Measurements from ENCODE around the gene FNDC3B. TPM values are rescaled to one million over a fixed set of nuclear protein-coding genes. Genes with fewer than 3 reads are reported as not detected.

Gene FNDC3B
- total RNA-seq, 4 donors from 2014 or later = 59.8 to 72.6 (median 65.6) TPM

DNA sequence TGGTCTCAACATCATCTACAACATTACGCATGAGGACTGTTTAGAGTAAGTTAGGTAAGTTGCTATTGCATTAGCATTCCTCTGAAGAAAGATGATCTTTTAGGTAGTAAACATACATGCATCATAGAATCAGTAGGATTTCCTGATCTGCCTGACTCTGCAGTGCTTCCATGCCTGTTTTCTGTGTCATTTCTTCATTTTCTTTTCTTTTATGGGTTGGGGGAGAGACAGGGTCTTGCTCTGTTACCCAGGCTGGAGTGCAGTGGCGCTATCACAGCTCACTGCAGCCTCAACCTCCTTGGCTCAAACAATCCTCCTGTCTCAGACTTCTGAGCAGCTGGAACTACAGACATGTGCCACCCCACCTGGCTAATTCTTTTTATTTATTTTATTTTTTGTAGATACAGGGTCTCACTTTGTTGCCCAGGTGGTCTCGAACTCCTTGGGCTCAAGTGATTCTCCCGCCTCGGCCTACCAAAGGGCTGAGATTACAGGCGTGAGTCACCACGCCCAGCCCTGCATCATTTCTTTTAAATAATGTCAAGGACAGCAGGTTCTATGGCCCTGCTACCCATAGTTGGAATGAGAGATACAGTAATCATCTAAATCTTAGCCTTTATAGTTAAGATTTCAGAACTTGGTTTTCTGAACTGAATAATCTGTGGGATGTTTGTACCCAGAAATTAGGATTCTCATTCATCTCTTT, 224.6 kb downstream of the FNDC3B start:
- Histone ChIP-seq H3K4me1 (peaks cover 40 to 54% (median 52%) of the 10 kb centered on the region in 4 donors), H3K9me3 (no peaks in the 10 kb centered on the region), H3K27me3 (no peaks in the 10 kb centered on the region), H3K4me3 (no peak overlapping the region), H3K27ac (replicated peaks in 1 of 4) (peak overlapping the region in 1 of 4 donors; percentile 20), H3K36me3 (peaks cover 0 to 14% (median 5%) of the 10 kb centered on the region in 4 donors)
- DNase-seq (ENCODE audit: extremely low spot score) = no peak
- TF ChIP-seq, protein P1, sequence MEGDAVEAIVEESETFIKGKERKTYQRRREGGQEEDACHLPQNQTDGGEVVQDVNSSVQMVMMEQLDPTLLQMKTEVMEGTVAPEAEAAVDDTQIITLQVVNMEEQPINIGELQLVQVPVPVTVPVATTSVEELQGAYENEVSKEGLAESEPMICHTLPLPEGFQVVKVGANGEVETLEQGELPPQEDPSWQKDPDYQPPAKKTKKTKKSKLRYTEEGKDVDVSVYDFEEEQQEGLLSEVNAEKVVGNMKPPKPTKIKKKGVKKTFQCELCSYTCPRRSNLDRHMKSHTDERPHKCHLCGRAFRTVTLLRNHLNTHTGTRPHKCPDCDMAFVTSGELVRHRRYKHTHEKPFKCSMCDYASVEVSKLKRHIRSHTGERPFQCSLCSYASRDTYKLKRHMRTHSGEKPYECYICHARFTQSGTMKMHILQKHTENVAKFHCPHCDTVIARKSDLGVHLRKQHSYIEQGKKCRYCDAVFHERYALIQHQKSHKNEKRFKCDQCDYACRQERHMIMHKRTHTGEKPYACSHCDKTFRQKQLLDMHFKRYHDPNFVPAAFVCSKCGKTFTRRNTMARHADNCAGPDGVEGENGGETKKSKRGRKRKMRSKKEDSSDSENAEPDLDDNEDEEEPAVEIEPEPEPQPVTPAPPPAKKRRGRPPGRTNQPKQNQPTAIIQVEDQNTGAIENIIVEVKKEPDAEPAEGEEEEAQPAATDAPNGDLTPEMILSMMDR (IDR thresholded peaks at IDR 0.05) = no peak
- TF ChIP-seq POLR2AphosphoS5 (IDR thresholded peaks at IDR 0.05) (no peak), EP300 (IDR thresholded peaks at IDR 0.05) (no peak), POLR2A (IDR thresholded peaks at IDR 0.05; ENCODE audit: low read depth) (no peak)
- intact Hi-C loops (cut with DNase I) = no loop called here
- 97% methylated on average over 7 of the region's 7 CpGs for WGBS

GRCh38 chr3:172266103-172266502, 226.7 kb downstream of the FNDC3B start:
- peaks cover 0 to 15% (median 7%) of the 10 kb centered on the region in 4 donors for H3K36me3 ChIP-seq
- no peaks in the 10 kb centered on the region for H3K9me3 ChIP-seq
- TF ChIP-seq EP300 (IDR thresholded peaks at IDR 0.05) (no peak), POLR2A (IDR thresholded peaks at IDR 0.05; ENCODE audit: low read depth) (no peak), POLR2AphosphoS5 (IDR thresholded peaks at IDR 0.05) (no peak)
- TF ChIP-seq, protein P1 (IDR thresholded peaks at IDR 0.05) = no peak
- intact Hi-C loops (cut with DNase I) = no loop called here
- no peak overlapping the region for H3K27ac ChIP-seq (replicated peaks in 1 of 4)
- 98% methylated on average over 3 of the region's 3 CpGs for WGBS
- H3K4me1 ChIP-seq = peaks cover 20 to 33% (median 31%) of the 10 kb centered on the region in 4 donors
- H3K27me3 ChIP-seq = no peaks in the 10 kb centered on the region
- H3K4me3 ChIP-seq = no peak overlapping the region
- no peak for DNase-seq (ENCODE audit: extremely low spot score)

GRCh38 chr3:172268425-172268824, 229.0 kb downstream of the FNDC3B start:
- H3K27me3 ChIP-seq = no peaks in the 10 kb centered on the region
- no peaks in the 10 kb centered on the region for H3K9me3 ChIP-seq
- intact Hi-C loops (cut with DNase I) = no loop called here
- peaks cover 0 to 15% (median 7%) of the 10 kb centered on the region in 4 donors for H3K36me3 ChIP-seq
- H3K4me3 ChIP-seq = no peak overlapping the region
- H3K27ac ChIP-seq (replicated peaks in 1 of 4) = no peak overlapping the region
- TF ChIP-seq POLR2AphosphoS5 (IDR thresholded peaks at IDR 0.05) (no peak), POLR2A (IDR thresholded peaks at IDR 0.05; ENCODE audit: low read depth) (no peak), EP300 (IDR thresholded peaks at IDR 0.05) (no peak)
- TF ChIP-seq, protein P1 (IDR thresholded peaks at IDR 0.05) = no peak
- WGBS = 81% methylated on average over 3 of the region's 3 CpGs
- no peak for DNase-seq (ENCODE audit: extremely low spot score)
- peaks cover 4 to 30% (median 19%) of the 10 kb centered on the region in 4 donors for H3K4me1 ChIP-seq

GRCh38 chr3:172268868-172269267, 229.5 kb downstream of the FNDC3B start:
- H3K4me3 ChIP-seq = no peak overlapping the region
- H3K27me3 ChIP-seq = no peaks in the 10 kb centered on the region
- TF ChIP-seq, protein P1 (IDR thresholded peaks at IDR 0.05) = no peak
- TF ChIP-seq POLR2AphosphoS5 (IDR thresholded peaks at IDR 0.05) (no peak), EP300 (IDR thresholded peaks at IDR 0.05) (no peak)
- peaks cover 0 to 15% (median 7%) of the 10 kb centered on the region in 4 donors for H3K36me3 ChIP-seq
- H3K27ac ChIP-seq (replicated peaks in 1 of 4) = no peak overlapping the region
- intact Hi-C loops (cut with DNase I) = no loop called here
- 79% methylated on average over 2 of the region's 2 CpGs for WGBS
- DNase-seq (ENCODE audit: extremely low spot score) = no peak
- H3K4me1 ChIP-seq = peaks cover 8 to 30% (median 19%) of the 10 kb centered on the region in 4 donors
- no peaks in the 10 kb centered on the region for H3K9me3 ChIP-seq

Data from esophagus muscularis mucosa (tissue), 4 donors.